ENCODE measurements around the gene SLC34A1. TPM values are rescaled to one million over a fixed set of nuclear protein-coding genes. Genes with fewer than 3 reads are reported as not detected.
"Not testable (repeated sequence)": the region's sequence is repeated elsewhere in the genome, so short reads cannot be mapped to it uniquely, and the experiment has no call there.

Gene SLC34A1
- polyA plus RNA-seq, 1 donor = 200 TPM

GRCh38 chr5:177405805-177406204, 21.6 kb downstream of the SLC34A1 start:
- no peak for DNase-seq

GRCh38 chr5:177409043-177409801, 25.0 kb downstream of the SLC34A1 start, which contains the start of gene F12:
F12 (minus strand) TSS chr5:177409564; CDS start chr5:177409527, 37 bp downstream.
- no peak for DNase-seq

- DNase-seq = no peak
These were observed 26.3 kb downstream of the SLC34A1 start for GRCh38 chr5:177410575-177410974.

GRCh38 chr5:177412603-177413233, 28.5 kb downstream of the SLC34A1 start:
- no peak for DNase-seq

- DNase-seq = no peak
These were observed 30.2 kb downstream of the SLC34A1 start for GRCh38 chr5:177414481-177414880.

- not testable (repeated sequence) for DNase-seq
These were observed 32.8 kb downstream of the SLC34A1 start for GRCh38 chr5:177417081-177417480.

- no peak for DNase-seq
These were observed 34.8 kb downstream of the SLC34A1 start for GRCh38 chr5:177419046-177419445.

GRCh38 chr5:177420472-177420871, 36.2 kb downstream of the SLC34A1 start:
- not testable (repeated sequence) for DNase-seq

GRCh38 chr5:177421062-177421798, 37.0 kb downstream of the SLC34A1 start:
- DNase-seq = no peak

- no peak for DNase-seq
These were observed 39.4 kb downstream of the SLC34A1 start for GRCh38 chr5:177423671-177424070.

- no peak for DNase-seq
These were observed 41.1 kb downstream of the SLC34A1 start for GRCh38 chr5:177425196-177425800.

GRCh38 chr5:177425801-177426565, 41.7 kb downstream of the SLC34A1 start:
- DNase-seq = peak; percentile 100

- DNase-seq = no peak
These were observed 42.5 kb downstream of the SLC34A1 start, which contains the start of gene GRK6 for GRCh38 chr5:177426566-177427210. GRK6 (plus strand) TSS chr5:177426676; CDS start chr5:177426846, 170 bp downstream.

GRCh38 chr5:177427211-177427822, 43.1 kb downstream of the SLC34A1 start:
- DNase-seq = no peak

GRCh38 chr5:177427919-177428573, 43.8 kb downstream of the SLC34A1 start:
- no peak for DNase-seq

- no peak for DNase-seq
These were observed 44.5 kb downstream of the SLC34A1 start for GRCh38 chr5:177428574-177429217.

- DNase-seq = no peak
These were observed 45.2 kb downstream of the SLC34A1 start for GRCh38 chr5:177429248-177430040.

- DNase-seq = no peak
These were observed 46.1 kb downstream of the SLC34A1 start for GRCh38 chr5:177430140-177430951.

All from left kidney (tissue), 2 donors.